HepG2 (cell line): Measurements from ENCODE around the gene OBI1. TPM values are rescaled to one million over a fixed set of nuclear protein-coding genes. Genes with fewer than 3 reads are reported as not detected.

Source experiments
- ADNP ChIP-seq: sonication (generic); formaldehyde crosslinking; IDR thresholded peaks from 2 replicates; pipeline ENCODE4 v1.4.0; 2020; ENCODE audit warnings: missing genetic modification reagents
- ATF7-NPFF ChIP-seq: sonication (generic); formaldehyde crosslinking; IDR thresholded peaks from 2 replicates; pipeline ENCODE4 v1.8.1; 2023; ENCODE audit warnings: mild to moderate bottlenecking, low read depth, missing genetic modification reagents, moderate library complexity
- BCLAF1 ChIP-seq: fragments of 450-650 bp; IDR thresholded peaks from 2 replicates; pipeline ENCODE4 v1.6.1; 2017; ENCODE audit warnings: mild to moderate bottlenecking
- BRCA1 ChIP-seq: sonication (generic); formaldehyde crosslinking; IDR thresholded peaks from 2 replicates; pipeline ENCODE4 v1.4.0; 2020; ENCODE audit warnings: missing genetic modification reagents
- CBX2 ChIP-seq, 2 experiments: fragments of 200-600 bp in 1 of 2; sonication (generic); formaldehyde crosslinking in 1 of 2; IDR thresholded peaks; 2 replicates each; pipeline versions ENCODE4 v1.7.0 to v1.8.1; 2018 to 2022; ENCODE audit warnings: low read depth in 2 of 2, low read length in 1 of 2, mild to moderate bottlenecking in 1 of 2, missing genetic modification reagents in 1 of 2
- CTCF ChIP-seq: sonication (generic); formaldehyde crosslinking; IDR thresholded peaks from 2 replicates; pipeline ENCODE4 v1.5.0; 2020; ENCODE audit warnings: mild to moderate bottlenecking, missing genetic modification reagents, moderate library complexity
- ETV5 ChIP-seq: IDR thresholded peaks from 2 replicates; pipeline ENCODE4 v1.6.1; 2018; ENCODE audit warnings: missing biosample characterization, missing genetic modification reagents, inconsistent platforms, borderline replicate concordance
- EZH2 ChIP-seq: conservative IDR thresholded peaks from 2 replicates; pipeline ENCODE4 v1.6.1; 2012; ENCODE audit warnings: mild to moderate bottlenecking, low read depth, low read length, moderate library complexity
- JUNB ChIP-seq: sonication (generic); formaldehyde crosslinking; IDR thresholded peaks from 2 replicates; pipeline ENCODE4 v1.8.0; 2022; ENCODE audit warnings: missing genetic modification reagents, mild to moderate bottlenecking, borderline replicate concordance
- KDM5B ChIP-seq: sonication (generic); formaldehyde crosslinking; IDR thresholded peaks from 2 replicates; pipeline ENCODE4 v1.4.0; 2020; ENCODE audit warnings: missing genetic modification reagents, mild to moderate bottlenecking, borderline replicate concordance
- MAX ChIP-seq: IDR thresholded peaks from 2 replicates; pipeline ENCODE4 v1.6.1; 2012; ENCODE audit warnings: inconsistent platforms
- PBX3 ChIP-seq: sonication (generic); formaldehyde crosslinking; IDR thresholded peaks from 2 replicates; pipeline ENCODE4 v1.8.1; 2023; ENCODE audit warnings: missing genetic modification reagents, inconsistent platforms, borderline replicate concordance
- PITX1 ChIP-seq: sonication (generic); formaldehyde crosslinking; IDR thresholded peaks from 2 replicates; pipeline ENCODE4 v1.5.1; 2020; ENCODE audit warnings: mild to moderate bottlenecking, missing genetic modification reagents
- RBFOX2 ChIP-seq: fragments of 200-400 bp; formaldehyde crosslinking; IDR thresholded peaks from 2 replicates; pipeline ENCODE4 v1.6.1; 2017; ENCODE audit warnings: low read depth, mild to moderate bottlenecking, low read length
- SALL1 ChIP-seq: sonication (generic); formaldehyde crosslinking; IDR thresholded peaks from 2 replicates; pipeline ENCODE4 v1.8.0; 2022; ENCODE audit warnings: mild to moderate bottlenecking, missing genetic modification reagents
- STAG1 ChIP-seq: sonication (generic); formaldehyde crosslinking; IDR thresholded peaks from 2 replicates; pipeline ENCODE4 v1.4.0; 2020; ENCODE audit warnings: missing genetic modification reagents
- WIZ ChIP-seq: sonication (generic); formaldehyde crosslinking; IDR thresholded peaks from 2 replicates; pipeline ENCODE4 v1.5.1; 2020; ENCODE audit warnings: mild to moderate bottlenecking, missing genetic modification reagents
- ZFP36 ChIP-seq: fragments of 150-350 bp; IDR thresholded peaks from 2 replicates; pipeline ENCODE4 v1.6.1; 2018; ENCODE audit warnings: borderline replicate concordance, low read length, low read depth; ENCODE audit not compliant: partially characterized antibody
- ZNF605 ChIP-seq: sonication (generic); formaldehyde crosslinking; IDR thresholded peaks from 2 replicates; pipeline ENCODE4 v1.8.0; 2022; ENCODE audit warnings: mild to moderate bottlenecking, missing genetic modification reagents
- ZNF629 ChIP-seq: sonication (generic); formaldehyde crosslinking; conservative IDR thresholded peaks from 2 replicates; pipeline ENCODE4 v1.5.0; 2020; ENCODE audit warnings: missing genetic modification reagents
- ZNF737 ChIP-seq: sonication (generic); formaldehyde crosslinking; IDR thresholded peaks from 2 replicates; pipeline ENCODE4 v1.5.0; 2020; ENCODE audit warnings: missing genetic modification reagents, mild to moderate bottlenecking, borderline replicate concordance
- ZNF772 ChIP-seq: sonication (generic); formaldehyde crosslinking; IDR thresholded peaks from 2 replicates; pipeline ENCODE4 v1.5.0; 2020; ENCODE audit warnings: mild to moderate bottlenecking, missing genetic modification reagents
- ZNF776 ChIP-seq: sonication (generic); formaldehyde crosslinking; IDR thresholded peaks from 2 replicates; pipeline ENCODE4 v1.4.0; 2020; ENCODE audit warnings: mild to moderate bottlenecking, missing genetic modification reagents
- ZNF790 ChIP-seq: sonication (generic); formaldehyde crosslinking; IDR thresholded peaks from 2 replicates; pipeline ENCODE4 v1.8.0; 2022; ENCODE audit warnings: missing genetic modification reagents, mild to moderate bottlenecking, borderline replicate concordance
- polyA plus RNA-seq, 8 experiments: library from polyadenylated mRNA; depleted of rRNA in 3 of 8; stranded (reverse) in 7 of 8; unstranded in 1 of 8; fragments of >200 nt; fragmentation: Illumina TruSeq in 4 of 8; extraction: Trizol in 4 of 8; gene quantifications; 2 replicates each; pipeline versions ENCODE4 v1.2.1 to v1.2.3, GENCODE V29; 2011 to 2016; ENCODE audit warnings: low read depth in 4 of 8, missing spikeins in 1 of 8, mixed read lengths in 1 of 8; ENCODE audit not compliant: insufficient read depth in 1 of 8
- total RNA-seq, 5 experiments: library from RNA; depleted of rRNA; stranded (reverse); fragments of >200 nt; fragmentation: Illumina TruSeq; extraction: Trizol; gene quantifications; 2 replicates each; pipeline ENCODE4 v1.2.3, GENCODE V29; 2016; ENCODE audit warnings: low read depth in 1 of 5

The OBI1 gene
- total and polyA plus RNA-seq, 2 of the 13 experiments (the other 11 are each of a cell fraction or from before 2014, with no cell fraction given): 7.8 to 23.5 TPM

GRCh38 chr13:78659732-78660494 is 958 bp upstream of the OBI1 start (continued):
- TF ChIP-seq CTCF (CRISPR knock-in tag) (peak; percentile 41), ATF7-NPFF (CRISPR knock-in tag) (no peak), BRCA1 (CRISPR knock-in tag) (no peak), ZNF737 (CRISPR knock-in tag) (no peak), ETV5 (CRISPR knock-in tag) (no peak), ZNF776 (no peak), ZNF629 (CRISPR knock-in tag) (no peak), ADNP (CRISPR knock-in tag) (no peak), SALL1 (CRISPR knock-in tag) (peak; percentile 60; the same call in 1 of the 2 replicates), PITX1 (CRISPR knock-in tag) (peak; percentile 36; the same call in 1 of the 2 replicates), ZNF790 (CRISPR knock-in tag) (no peak), CBX2 (IDR thresholded peaks at IDR 0.05; ENCODE audit: low read depth, low read length) (no peak; the same call in 1 of the 2 replicates), CBX2 (CRISPR knock-in tag; IDR thresholded peaks at IDR 0.05; ENCODE audit: low read depth) (0 out of 2 replicates have a peak, but pooled peaks have one; percentile 44), PBX3 (CRISPR knock-in tag) (no peak), BCLAF1 (no peak), KDM5B (CRISPR knock-in tag) (0 out of 2 replicates have a peak, but pooled peaks have one; percentile 21), MAX (peak; percentile 40; the same call in 1 of the 2 replicates), ZFP36 (no peak), RBFOX2 (no peak), EZH2 (no peak), WIZ (CRISPR knock-in tag) (no peak), STAG1 (CRISPR knock-in tag) (0 out of 2 replicates have a peak, but pooled peaks have one; percentile 14), ZNF772 (CRISPR knock-in tag) (no peak), ZNF605 (CRISPR knock-in tag) (0 out of 2 replicates have a peak, but pooled peaks have one; percentile 27), JUNB (CRISPR knock-in tag) (no peak)
